Activated CD8-positive, alpha-beta memory T cell treated with anti-CD3 and anti-CD28 coated beads, Interleukin-2, amount 50 U/mL, for 1 hour (primary cell): ENCODE data around the gene AJM1.

ENCODE experiments used
- DNase-seq: peaks from one replicate; pipeline ENCODE4 v3.0.0-alpha.2; 2020; ENCODE audit errors: extremely low read depth

Gene AJM1

DNA sequence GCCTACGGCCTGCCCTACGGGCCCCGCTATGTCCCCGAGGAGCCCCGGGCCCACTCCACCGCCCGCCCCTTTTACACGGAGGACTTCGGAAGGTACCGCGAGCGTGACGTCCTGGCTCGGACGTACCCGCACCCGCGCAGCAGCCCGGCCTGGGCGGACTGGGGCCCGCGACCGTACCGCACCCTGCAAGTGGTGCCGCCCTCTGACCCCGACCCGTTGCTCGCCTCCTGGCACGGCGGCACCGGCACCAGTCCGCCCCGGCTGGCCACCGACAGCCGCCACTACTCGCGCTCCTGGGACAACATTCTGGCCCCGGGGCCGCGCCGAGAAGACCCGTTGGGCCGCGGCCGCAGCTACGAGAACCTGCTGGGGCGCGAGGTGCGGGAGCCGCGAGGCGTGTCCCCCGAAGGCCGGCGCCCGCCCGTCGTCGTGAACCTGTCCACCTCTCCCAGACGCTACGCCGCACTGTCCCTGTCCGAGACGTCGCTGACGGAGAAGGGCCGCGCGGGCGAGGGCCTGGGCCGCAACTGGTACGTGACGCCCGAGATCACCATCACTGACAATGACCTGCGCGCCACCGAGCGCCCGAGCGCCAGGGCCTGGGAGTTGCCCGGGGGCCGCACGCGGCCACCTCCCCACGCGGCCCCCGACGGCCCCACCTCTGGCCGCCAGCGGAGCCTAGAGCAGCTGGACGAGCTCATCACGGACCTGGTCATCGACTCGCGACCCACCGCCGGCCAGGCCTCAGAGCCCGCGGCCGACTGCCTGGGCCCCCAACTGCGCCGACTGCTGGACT lies 3.4 kb downstream of the AJM1 start:
- no peak for DNase-seq

DNA sequence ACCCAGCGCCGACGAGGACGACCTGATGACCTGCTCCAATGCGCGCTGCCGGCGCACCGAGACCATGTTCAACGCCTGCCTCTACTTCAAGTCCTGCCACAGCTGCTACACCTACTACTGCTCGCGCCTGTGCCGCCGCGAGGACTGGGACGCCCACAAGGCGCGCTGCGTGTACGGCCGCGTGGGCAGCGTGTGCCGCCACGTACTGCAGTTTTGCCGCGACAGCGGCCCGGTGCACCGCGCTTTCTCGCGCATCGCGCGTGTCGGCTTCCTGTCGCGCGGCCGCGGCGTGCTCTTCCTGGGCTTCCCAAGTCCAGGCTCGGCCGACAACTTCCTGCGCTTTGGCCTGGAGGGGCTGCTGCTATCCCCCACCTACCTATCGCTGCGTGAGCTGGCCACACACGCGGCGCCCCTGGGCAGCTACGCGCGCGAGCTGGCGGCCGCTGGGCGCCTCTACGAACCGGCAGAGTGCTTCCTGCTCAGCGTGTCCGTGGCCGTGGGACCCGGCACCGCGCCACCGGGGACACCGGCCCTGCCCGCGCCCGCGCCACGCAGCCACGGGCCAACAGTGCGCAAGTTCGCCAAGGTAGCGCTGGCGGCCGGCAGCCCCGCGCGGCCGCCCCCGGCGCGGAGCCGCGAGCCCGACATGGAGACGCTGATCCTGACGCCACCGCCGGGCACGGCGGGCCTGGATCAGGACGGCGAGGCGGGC lies 4.3 kb downstream of the AJM1 start:
- no peak for DNase-seq

DNA sequence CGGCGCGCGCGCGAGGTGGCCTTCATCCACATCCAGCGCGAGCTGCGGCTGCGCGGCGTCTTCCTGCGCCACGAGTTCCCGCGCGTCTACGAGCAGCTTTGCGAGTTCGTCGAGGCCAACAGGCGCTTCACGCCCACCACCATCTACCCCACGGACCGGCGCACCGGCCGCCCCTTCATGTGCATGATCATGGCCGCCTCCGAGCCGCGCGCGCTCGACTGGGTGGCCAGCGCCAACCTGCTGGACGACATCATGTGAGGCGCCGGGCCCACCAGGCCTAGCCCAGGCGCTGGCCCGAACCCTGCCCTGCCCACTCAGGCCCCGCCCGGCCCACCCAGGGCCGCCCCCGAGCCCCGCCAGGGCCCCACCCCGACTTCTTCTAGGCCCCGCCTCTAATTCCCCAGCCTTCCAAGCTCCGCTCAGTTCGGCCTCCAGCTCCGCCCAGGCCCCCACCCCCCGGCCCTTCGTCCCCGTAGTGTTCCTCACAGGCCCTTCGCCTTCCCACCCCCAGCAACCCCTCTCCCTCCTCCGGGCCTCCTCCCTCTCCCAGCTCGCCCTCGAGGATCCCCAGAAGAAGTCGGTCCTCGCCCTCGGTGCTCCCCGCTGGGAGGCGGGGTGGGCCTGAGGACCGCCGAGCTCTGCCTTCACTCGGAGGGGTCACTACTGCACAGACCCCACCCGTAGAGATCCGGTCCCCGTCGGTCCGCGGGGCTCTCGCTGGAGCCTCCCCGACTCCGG lies 5.0 kb downstream of the AJM1 start:
- no peak for DNase-seq

DNA sequence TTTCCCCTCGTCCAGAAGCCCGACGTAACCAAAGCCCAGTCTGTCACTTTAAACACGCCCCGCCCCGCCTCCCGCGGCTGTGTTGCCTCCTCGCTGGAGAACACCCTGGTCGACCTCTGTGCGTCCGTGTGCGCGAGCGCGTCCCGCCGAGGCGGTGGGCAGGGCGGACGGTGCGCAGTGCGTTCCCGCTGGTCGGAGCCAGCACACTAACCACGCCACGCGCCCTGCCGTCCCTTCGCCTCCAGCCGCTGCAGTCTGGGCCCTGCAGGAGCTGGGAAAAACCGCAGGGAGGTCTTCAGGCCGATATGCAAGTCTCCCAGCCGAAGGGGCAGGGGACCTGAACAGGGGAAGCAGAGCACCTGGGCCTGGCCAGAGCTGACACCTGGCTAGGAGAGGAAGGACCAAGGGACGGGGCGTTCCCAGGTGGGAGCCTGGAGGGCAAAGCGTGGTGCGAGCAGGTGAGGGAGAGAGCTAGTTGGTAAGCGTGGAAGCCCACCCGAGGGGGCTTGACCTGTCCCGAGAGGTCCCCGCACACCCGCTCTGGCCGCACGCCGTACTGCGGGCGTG lies 5.6 kb downstream of the AJM1 start:
- no peak for DNase-seq

DNA sequence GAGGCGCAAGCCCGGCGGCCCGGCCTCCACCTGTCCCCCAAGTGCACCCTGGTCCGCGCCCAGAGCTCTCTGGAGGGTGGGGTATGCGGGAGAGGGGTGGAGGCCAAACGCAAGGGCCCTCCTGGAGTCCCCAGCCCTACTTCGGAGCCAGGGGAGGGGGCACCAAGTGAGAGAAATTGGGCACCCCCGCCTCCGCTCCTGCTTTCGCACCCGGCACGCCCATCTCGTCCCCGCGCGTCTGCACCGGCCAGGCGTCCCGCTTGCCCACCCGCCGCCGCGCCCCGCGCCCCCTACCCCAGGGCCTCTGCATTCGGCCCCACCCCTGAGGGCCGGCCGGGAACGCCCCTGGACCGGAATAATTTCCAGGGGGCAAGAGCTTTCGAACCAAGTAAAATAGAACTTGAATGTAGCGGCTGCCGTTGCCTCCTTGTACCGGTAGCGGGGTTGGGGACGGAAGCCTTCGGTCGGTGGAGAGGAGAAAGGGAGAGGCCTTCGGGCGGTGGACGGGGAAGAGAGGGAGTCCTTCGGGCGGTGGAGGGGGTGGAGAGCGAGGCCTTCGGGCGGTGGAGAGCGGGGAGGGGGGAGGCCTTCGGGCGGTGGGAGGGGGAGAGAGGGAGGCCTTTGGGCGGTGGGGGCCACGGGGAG lies 6.2 kb downstream of the AJM1 start:
- no peak for DNase-seq

DNA sequence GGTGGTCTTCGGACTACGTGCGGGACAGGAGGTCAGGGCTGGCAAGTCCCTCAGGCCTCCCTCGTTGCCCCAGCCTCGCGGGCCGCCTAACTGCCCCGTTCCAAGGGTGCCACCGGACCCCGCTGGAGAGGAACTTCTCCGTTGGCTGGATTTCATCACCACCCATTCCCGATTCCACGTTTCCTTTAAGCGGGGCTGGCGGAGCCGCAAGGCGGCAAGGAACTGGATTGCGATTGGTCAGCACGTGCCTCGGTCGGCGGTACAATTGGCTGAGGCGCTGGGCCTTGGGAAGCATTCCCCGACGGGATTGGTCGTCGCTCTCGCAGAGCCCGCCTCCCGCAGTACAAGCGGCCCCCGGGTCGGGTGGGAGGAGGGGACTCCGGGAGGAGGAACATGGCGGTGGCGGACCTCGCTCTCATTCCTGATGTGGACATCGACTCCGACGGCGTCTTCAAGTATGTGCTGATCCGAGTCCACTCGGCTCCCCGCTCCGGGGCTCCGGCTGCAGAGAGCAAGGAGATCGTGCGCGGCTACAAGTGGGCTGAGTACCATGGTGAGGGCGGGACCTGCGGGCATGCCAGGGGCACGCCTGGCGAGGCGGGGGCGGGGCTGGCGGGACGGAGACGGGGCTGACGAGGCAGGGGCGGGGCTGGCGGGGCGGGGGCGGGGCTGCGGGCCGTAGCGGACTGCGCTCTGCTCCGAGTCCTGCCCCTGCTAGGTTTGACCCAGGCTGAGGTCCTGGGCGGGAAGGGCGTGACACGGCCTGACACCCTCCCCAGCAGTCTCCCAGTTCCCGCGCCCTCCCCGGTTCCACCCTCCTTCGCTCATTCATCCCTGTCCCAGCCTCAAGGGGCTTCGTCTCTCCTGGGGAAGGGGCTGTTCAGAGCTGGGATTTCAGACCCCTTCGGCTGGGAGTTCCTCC lies 7.0 kb downstream of the AJM1 start, which contains the start of gene PHPT1:
PHPT1 (plus strand) TSS at position 372 of the 922 bp plus-strand sequence; CDS start at position 394, 22 bp downstream.
- DNase-seq: peak; percentile 83

DNA sequence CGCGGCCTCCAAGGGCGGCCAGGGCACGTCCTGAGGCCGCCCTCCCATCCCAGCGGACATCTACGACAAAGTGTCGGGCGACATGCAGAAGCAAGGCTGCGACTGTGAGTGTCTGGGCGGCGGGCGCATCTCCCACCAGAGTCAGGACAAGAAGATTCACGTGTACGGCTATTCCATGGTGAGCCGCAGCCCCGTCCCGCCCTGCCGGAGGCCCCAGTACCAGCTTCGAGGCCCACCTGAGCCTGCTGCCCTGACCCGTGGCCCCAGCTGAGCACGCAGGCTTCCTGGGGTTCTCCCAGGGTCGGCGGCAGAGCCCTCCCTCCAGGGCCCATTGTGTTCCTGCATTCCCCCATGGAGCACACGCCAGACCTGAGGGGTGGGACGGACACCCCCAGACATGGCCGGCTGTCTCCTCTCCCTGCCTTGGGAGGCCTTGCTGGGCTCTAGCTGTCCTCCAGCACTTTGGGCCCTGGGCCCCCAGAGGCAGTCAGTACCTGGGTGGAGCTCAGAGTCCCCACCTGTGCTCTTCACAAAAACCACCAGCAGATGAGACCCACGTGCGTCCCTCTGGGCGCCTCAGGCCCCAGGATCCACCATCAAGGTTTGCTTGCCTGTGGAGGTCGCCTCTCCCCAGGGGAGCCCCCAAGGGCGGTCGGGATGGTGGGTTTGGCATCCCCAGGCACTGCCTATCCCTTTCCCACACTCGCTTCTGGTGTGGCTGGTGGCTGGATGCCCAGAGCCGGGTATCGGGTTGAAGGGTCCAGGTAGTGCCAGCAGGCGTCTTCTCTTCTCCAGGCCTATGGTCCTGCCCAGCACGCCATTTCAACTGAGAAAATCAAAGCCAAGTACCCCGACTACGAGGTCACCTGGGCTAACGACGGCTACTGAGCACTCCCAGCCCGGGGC lies 7.9 kb downstream of the AJM1 start:
- DNase-seq: no peak

DNA sequence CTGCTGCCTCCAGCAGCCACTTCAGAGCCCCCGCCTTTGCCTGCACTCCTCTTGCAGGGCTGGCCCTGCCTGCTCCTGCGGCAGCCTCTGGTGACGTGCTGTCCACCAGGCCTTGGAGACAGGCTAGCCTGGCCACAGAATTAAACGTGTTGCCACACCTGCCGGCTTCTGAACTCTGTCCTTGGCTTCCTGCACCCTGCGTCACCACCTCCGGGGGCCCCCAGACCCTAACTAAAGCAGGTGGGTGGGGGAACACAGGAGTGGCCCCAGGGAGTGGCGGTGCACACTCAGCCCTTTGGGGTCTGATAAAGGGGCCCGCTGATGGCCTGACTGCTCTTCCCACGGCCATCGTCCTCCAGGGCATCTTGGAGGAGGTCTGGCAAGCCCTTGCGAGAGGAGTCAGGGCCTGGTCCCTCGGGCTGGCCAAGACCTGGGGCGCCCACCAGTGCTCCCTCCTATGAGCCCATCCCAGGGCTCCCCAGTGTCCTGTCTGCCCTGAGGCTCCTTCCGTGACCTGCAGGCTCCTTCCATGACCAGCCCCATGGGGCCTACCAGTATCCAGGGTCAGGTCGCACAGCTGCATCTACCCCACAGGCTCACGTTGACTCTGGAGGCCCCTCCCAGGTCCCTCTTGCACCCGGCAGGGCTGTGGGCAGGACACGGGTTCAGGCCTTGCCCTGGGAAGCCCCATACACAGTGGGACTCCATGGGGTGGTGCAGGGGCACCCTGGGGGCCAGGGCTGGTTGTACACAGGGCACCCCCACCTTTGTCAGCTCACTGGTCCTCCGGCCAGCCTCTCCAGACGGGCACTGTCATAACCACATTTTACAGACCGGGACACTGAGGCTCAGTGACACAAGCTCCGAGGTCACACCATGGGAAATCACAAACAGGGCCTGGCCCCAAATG lies 8.8 kb downstream of the AJM1 start:
- no peak for DNase-seq

DNA sequence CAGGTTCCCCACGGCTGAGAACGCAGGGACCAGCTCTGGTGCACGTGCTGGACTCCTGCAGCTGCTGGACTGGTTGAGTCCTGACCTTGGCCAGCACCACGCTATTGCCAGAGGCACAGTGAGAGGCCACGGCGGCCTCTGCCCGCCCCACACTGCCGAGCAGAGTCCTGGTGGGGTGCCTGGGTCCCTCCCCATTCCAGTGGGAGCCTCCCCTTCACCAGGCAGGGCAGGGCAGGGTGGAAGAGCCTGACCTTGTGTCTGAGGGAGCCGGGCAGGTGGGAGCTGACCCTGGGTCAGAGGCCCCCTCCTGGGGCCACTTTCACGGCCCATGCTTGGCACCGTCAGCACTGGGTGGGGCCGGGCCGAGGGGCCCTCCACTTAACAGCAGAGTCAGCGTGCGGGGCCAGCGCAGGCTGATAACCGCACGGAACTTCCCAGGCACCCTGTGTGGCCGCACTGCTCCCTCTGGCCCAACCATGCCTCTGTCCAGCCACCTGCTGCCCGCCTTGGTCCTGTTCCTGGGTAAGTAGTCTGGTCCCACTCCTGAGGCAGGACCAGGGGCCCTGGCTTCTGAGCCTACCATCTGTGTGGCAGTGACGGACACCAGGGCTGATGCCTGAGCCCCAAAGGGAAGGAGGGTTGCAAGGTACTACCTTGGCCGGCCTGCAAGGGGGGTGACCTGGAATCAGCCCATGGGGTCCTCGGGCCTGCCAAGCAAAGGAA lies 9.8 kb downstream of the AJM1 start, which contains the start of gene MAMDC4:
MAMDC4 (plus strand) TSS at position 406 of the 723 bp plus-strand sequence; CDS start at position 477, 71 bp downstream.
- no peak for DNase-seq

DNA sequence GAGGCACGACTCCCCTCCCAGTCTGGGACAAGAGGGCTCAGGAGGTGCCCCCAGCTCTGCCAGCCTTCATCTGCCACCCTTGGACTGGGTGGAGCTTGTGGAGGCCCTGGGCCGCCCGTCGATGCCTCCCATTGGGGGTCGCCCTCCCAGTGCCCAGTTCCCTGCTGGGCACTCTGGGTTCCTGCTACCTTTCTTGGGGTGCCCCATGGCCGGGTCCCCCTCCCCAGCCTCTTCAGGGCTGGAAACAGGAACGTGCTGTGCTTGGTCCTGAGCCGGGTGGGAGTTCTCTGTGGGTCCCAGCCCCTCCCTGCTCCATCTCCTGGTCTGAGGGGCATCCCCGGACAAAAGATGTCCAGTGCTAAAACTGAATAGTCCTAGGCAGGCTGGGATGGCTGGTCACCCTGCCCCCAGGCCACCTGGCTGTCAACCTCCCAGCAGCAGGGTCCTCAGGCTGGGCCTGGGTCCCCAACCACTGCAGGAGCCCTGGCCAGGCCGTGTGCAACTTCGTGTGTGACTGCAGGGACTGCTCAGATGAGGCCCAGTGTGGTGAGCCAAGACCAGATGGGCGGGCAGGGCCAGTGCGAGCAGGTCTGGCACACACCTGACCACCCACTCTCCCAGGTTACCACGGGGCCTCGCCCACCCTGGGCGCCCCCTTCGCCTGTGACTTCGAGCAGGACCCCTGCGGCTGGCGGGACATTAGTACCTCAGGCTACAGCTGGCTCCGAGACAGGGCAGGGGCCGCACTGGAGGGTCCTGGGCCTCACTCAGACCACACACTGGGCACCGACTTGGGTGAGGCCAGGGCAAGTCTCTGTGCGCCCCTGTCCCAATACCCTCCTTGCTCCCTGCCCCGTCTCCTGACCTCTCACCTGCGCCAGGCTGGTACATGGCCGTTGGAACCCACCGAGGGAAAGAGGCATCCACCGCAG lies 10.7 kb downstream of the AJM1 start:
- no peak for DNase-seq

DNA sequence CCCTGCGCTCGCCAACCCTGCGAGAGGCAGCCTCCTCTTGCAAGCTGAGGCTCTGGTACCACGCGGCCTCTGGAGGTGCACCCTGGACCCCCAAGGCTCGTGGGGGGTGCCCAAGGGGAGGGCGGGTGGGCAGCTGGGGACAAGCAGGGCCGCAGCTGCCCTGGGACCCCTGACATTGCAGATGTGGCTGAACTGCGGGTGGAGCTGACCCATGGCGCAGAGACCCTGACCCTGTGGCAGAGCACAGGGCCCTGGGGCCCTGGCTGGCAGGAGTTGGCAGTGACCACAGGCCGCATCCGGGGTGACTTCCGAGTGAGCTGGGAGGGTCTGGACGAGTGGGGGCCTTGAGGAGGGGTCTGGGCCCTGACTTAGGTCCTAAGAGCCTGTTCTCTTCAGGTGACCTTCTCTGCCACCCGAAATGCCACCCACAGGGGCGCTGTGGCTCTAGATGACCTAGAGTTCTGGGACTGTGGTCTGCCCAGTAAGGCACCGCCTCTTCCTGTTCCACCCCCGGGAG lies 11.4 kb downstream of the AJM1 start:
- no peak for DNase-seq

DNA sequence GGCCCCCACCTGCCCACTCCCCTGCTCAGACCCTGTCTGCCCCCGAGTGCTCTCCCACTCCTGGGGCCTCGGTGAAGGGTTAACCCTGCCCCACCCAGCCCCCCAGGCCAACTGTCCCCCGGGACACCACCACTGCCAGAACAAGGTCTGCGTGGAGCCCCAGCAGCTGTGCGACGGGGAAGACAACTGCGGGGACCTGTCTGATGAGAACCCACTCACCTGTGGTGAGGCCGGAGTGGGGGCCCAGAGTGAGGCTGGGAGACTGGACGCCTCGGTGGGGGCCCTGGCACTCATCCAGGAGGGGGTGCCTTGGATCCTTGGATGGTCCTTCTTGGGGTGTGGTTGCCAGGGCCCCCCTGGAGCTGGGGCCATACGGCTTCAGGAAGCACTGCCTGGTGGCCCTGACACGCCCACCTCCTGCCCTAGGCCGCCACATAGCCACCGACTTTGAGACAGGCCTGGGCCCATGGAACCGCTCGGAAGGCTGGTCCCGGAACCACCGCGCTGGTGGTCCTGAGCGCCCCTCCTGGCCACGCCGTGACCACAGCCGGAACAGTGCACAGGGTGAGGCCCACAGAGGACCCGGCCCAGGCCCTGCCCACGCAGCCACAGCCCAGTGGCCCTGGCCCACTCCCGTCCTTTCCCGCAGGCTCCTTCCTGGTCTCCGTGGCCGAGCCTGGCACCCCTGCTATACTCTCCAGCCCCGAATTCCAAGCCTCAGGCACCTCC lies 12.0 kb downstream of the AJM1 start:
- no peak for DNase-seq

DNA sequence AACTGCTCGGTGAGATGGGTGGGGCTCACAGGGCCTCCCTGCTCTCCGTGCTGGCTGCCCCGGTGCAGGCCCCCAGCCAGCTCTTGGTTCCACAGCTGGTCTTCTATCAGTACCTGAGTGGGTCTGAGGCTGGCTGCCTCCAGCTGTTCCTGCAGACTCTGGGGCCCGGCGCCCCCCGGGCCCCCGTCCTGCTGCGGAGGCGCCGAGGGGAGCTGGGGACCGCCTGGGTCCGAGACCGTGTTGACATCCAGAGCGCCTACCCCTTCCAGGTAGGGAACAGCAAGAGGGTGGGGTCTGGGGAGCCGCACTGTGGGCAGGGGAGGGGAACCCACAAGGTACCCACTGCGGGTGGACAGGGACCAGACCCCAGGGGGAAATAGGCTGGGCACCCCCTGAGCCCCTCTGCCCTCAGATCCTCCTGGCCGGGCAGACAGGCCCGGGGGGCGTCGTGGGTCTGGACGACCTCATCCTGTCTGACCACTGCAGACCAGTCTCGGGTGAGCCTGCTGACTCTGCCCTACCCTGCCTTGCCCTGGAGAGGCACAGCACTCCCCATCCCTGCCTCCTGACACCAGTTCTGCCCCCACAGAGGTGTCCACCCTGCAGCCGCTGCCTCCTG lies 12.7 kb downstream of the AJM1 start:
- DNase-seq: no peak

DNA sequence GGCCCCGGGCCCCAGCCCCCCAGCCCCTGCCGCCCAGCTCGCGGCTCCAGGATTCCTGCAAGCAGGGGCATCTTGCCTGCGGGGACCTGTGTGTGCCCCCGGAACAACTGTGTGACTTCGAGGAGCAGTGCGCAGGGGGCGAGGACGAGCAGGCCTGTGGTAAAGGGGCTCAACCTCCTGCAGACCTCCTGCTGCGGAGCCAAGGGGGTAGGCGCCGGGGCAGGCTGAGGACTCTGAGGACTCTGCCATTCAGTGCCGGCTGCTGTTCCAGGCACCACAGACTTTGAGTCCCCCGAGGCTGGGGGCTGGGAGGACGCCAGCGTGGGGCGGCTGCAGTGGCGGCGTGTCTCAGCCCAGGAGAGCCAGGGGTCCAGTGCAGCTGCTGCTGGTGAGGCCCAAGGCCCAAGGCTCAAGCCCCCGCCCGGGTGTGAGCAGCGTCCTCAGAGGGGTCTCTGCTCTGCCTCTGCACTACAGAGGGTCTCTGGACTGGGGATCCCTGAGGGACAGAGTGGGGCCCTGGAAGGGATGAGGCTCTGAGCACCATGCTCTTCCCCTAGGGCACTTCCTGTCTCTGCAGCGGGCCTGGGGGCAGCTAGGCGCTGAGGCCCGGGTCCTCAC lies 13.3 kb downstream of the AJM1 start:
- no peak for DNase-seq

DNA sequence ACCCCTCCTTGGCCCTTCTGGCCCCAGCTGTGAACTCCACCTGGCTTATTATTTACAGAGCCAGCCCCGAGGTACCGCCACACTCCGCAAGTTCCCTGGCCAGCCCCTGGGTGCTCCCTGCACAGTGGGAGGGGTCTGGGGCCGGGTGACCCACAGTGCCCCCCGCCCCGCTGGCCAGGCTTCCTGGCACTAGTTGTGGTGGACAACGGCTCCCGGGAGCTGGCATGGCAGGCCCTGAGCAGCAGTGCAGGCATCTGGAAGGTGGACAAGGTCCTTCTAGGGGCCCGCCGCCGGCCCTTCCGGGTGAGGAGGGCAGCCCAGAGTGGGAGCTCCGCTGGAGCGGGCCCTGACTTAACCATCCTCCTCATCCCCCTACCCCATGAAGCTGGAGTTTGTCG lies 13.8 kb downstream of the AJM1 start:
- DNase-seq: no peak
